ENCODE results near the gene RNU11. TPM values are rescaled to one million over a fixed set of nuclear protein-coding genes. Genes with fewer than 3 reads are reported as not detected.
A peak's percentile ranks its signal among the peaks of the same experiment; 100 is the strongest.

RNU11 gene
- total RNA-seq, 1 experiment from 2014 or later: not detected

- TF ChIP-seq ZNF396 (CRISPR knock-in tag; IDR thresholded peaks at IDR 0.05; ENCODE audit: borderline replicate concordance): no peak
Observed at GRCh38 chr1:28640766-28641165, 7.6 kb upstream of the RNU11 start (continued).

GRCh38 chr1:28642056-28642846 is 6.1 kb upstream of the RNU11 start:
- 0 out of 2 replicates have a peak, but pooled peaks have one; percentile 36 for TF ChIP-seq E2F4 (CRISPR knock-in tag; IDR thresholded peaks at IDR 0.05; ENCODE audit: borderline replicate concordance, low read depth)
- no peak for TF ChIP-seq SMAD4 (CRISPR knock-in tag; IDR thresholded peaks at IDR 0.05)
- Mint-ChIP-seq H3K4me1 (peaks cover 19% of the 10 kb centered on the region), H3K9me3 (no peaks in the 10 kb centered on the region), H3K4me3 (peak overlapping the region; percentile 99), H3K36me3 (no peaks in the 10 kb centered on the region), H3K27ac (peak overlapping the region; percentile 99), H3K27me3 (ENCODE audit: low read depth) (no peaks in the 10 kb centered on the region)
- ChIA-PET POLR2A (interaction anchor here (0.6 to 2.3 kb wide), 7 partner anchors 26 to 623 kb away, joined by 5 to 15 read pairs (median 5); partner anchors contain the start of genes GMEB1 and YTHDF2), CTCF (interaction anchor here (1.0 to 2.8 kb wide), 5 partner anchors 94 to 313 kb away, joined by 4 to 19 read pairs (median 5); partner anchors contain the start of genes MED18 and YTHDF2)
- no peak for DNase-seq (ENCODE audit: low spot score)
- ATAC-seq: peak; percentile 34

GRCh38 chr1:28642847-28643635 is 5.4 kb upstream of the RNU11 start, which contains the start of gene TAF12:
TAF12 (minus strand) TSS chr1:28643067; CDS start chr1:28622081, 20,986 bp downstream.
- Mint-ChIP-seq H3K27me3 (ENCODE audit: low read depth) (no peaks in the 10 kb centered on the region), H3K4me1 (peaks cover 23% of the 10 kb centered on the region), H3K27ac (peak within 1 kb of the TSS; percentile 99), H3K4me3 (peak within 1 kb of the TSS; percentile 99), H3K36me3 (no peaks in the 10 kb centered on the region), H3K9me3 (no peaks in the 10 kb centered on the region)
- ATAC-seq (peak; percentile 88), DNase-seq (ENCODE audit: low spot score) (peak; percentile 91)
- POLR2A ChIA-PET: interaction anchor here (0.6 to 2.3 kb wide), 16 partner anchors 23 to 1572 kb away, joined by 3 to 15 read pairs (median 4); partner anchors contain the start of genes ATP5IF1, GMEB1, RAB42 and YTHDF2
- CTCF ChIA-PET: interaction anchor here (0.6 to 2.8 kb wide), 6 partner anchors 93 to 314 kb away, joined by 3 to 19 read pairs (median 4); partner anchors contain the start of genes MED18 and YTHDF2
- TF ChIP-seq FOXP1 (CRISPR knock-in tag; IDR thresholded peaks at IDR 0.05; ENCODE audit: borderline replicate concordance): peak; percentile 89
- TF ChIP-seq ESRRA (CRISPR knock-in tag; IDR thresholded peaks at IDR 0.05; ENCODE audit: borderline replicate concordance): 0 out of 2 replicates have a peak, but pooled peaks have one; percentile 49
- TF ChIP-seq IRF1 (CRISPR knock-in tag; IDR thresholded peaks at IDR 0.05): peak; percentile 65; the same call in 1 of the 2 replicates
- peak; percentile 31; the same call in 1 of the 2 replicates for TF ChIP-seq CTCF (IDR thresholded peaks at IDR 0.05)
- 0 out of 2 replicates have a peak, but pooled peaks have one; percentile 22 for TF ChIP-seq NFYB (CRISPR knock-in tag; conservative IDR thresholded peaks at IDR 0.05; ENCODE audit: low read depth)
- TF ChIP-seq ZNF219 (CRISPR knock-in tag; IDR thresholded peaks at IDR 0.05; ENCODE audit: borderline replicate concordance): no peak
- peak; percentile 100 for TF ChIP-seq ETV6 (CRISPR knock-in tag; IDR thresholded peaks at IDR 0.05)
- TF ChIP-seq CREM (CRISPR knock-in tag; IDR thresholded peaks at IDR 0.05): peak; percentile 57
- TF ChIP-seq AFF4 (CRISPR knock-in tag; IDR thresholded peaks at IDR 0.05; ENCODE audit: borderline replicate concordance): 0 out of 2 replicates have a peak, but pooled peaks have one; percentile 49
- TF ChIP-seq USF1 (CRISPR knock-in tag; IDR thresholded peaks at IDR 0.05): peak; percentile 86
- no peak for TF ChIP-seq SOX15 (CRISPR knock-in tag; IDR thresholded peaks at IDR 0.05)
- peak; percentile 61; the same call in 1 of the 2 replicates for TF ChIP-seq HMGXB4 (CRISPR knock-in tag; IDR thresholded peaks at IDR 0.05)
- no peak for TF ChIP-seq NR3C1 (CRISPR knock-in tag; conservative IDR thresholded peaks at IDR 0.05; ENCODE audit: low read depth)
- 0 out of 2 replicates have a peak, but pooled peaks have one; percentile 45 for TF ChIP-seq ZNF416 (CRISPR knock-in tag; IDR thresholded peaks at IDR 0.05)
- peak; percentile 75 for TF ChIP-seq GABPB1 (CRISPR knock-in tag; IDR thresholded peaks at IDR 0.05)
- TF ChIP-seq MYBL2 (CRISPR knock-in tag; IDR thresholded peaks at IDR 0.05): peak; percentile 96
